Fibroblast of pulmonary artery (primary cell): Measurements from ENCODE around the gene NPHP1.
"Not testable (repeated sequence)": the region's sequence is repeated elsewhere in the genome, so short reads cannot be mapped to it uniquely, and the experiment has no call there.

Source experiments
- DNase-seq: peaks from one replicate; pipeline ENCODE4 v3.0.0-alpha.2; 2010; ENCODE audit warnings: low read depth
- H3K4me3 ChIP-seq: replicated peaks from 2 replicates; pipeline ENCODE4 v1.5.1; 2011; ENCODE audit warnings: low read depth, mild to moderate bottlenecking, control low read depth, low read length, moderate library complexity
- TF ChIP-seq, protein P1 (sequence below): IDR thresholded peaks from 2 replicates; pipeline ENCODE4 v1.5.1; 2011; ENCODE audit warnings: mild to moderate bottlenecking, control low read depth, low read length, inconsistent platforms; ENCODE audit errors: missing control alignments

NPHP1 gene

DNA sequence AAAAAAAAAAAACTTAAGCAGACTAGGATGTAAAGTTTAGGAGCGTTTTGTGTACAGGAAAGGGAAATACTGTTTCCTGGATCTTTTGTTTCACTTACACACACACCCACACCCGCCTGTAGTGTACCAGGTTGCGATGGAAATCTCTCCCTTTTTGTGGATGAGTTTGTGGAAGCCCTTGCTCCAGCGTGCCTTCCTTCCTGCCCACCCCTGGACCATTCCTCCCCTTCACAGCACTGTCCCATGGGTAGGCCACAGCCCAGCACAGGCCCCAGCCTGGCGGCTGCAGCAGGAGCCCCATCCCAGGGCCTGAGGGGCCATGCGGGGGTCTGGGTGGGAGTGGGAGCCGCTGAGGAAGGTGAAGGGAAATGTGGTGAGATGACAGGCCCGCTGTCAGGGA lies 104.3 kb downstream of the NPHP1 start:
- TF ChIP-seq, protein P1, sequence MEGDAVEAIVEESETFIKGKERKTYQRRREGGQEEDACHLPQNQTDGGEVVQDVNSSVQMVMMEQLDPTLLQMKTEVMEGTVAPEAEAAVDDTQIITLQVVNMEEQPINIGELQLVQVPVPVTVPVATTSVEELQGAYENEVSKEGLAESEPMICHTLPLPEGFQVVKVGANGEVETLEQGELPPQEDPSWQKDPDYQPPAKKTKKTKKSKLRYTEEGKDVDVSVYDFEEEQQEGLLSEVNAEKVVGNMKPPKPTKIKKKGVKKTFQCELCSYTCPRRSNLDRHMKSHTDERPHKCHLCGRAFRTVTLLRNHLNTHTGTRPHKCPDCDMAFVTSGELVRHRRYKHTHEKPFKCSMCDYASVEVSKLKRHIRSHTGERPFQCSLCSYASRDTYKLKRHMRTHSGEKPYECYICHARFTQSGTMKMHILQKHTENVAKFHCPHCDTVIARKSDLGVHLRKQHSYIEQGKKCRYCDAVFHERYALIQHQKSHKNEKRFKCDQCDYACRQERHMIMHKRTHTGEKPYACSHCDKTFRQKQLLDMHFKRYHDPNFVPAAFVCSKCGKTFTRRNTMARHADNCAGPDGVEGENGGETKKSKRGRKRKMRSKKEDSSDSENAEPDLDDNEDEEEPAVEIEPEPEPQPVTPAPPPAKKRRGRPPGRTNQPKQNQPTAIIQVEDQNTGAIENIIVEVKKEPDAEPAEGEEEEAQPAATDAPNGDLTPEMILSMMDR = no peak
- no peak for DNase-seq
- no peak overlapping the region for H3K4me3 ChIP-seq

DNA sequence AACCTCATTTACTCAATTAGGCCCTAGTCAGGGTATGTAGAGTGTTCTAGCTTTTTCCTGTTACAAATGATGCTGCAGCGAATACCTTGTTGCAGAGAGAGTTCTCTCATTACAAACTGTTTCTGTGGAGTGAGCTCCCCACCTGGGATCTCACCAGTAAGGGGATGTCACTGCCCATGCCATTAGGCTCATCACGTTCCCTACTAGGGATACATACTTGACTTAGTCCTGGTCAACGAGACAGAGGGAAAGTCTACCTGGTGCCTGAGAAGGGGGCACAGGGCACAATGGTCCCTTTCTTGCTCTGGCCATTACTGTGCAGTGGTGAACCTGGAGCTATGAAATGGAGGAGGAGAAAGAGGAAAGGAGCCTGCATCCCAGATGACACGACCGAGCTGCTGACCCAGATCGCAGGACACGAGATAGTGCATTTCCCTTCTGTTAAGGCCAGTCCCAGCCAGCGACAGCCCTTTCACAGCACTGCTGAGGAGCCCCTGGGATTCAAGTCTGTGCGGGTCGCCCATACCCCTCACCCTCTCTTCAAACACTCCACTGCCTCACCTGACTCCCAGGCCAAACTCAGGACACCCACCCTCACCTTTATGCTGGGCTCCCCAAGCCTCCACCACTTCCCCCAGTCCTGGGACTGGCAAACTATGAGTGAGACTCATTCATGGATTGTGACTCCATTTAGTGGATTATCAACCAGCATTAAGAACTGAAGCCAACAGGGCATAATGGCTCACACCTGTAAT lies 105.2 kb downstream of the NPHP1 start:
- H3K4me3 ChIP-seq = no peak overlapping the region
- TF ChIP-seq, protein P1 = no peak
- DNase-seq = no peak

- DNase-seq = no peak
- TF ChIP-seq, protein P1 = no peak
- no peak overlapping the region for H3K4me3 ChIP-seq
These were observed 105.8 kb downstream of the NPHP1 start for GRCh38 chr2:110099038-110099425.

DNA sequence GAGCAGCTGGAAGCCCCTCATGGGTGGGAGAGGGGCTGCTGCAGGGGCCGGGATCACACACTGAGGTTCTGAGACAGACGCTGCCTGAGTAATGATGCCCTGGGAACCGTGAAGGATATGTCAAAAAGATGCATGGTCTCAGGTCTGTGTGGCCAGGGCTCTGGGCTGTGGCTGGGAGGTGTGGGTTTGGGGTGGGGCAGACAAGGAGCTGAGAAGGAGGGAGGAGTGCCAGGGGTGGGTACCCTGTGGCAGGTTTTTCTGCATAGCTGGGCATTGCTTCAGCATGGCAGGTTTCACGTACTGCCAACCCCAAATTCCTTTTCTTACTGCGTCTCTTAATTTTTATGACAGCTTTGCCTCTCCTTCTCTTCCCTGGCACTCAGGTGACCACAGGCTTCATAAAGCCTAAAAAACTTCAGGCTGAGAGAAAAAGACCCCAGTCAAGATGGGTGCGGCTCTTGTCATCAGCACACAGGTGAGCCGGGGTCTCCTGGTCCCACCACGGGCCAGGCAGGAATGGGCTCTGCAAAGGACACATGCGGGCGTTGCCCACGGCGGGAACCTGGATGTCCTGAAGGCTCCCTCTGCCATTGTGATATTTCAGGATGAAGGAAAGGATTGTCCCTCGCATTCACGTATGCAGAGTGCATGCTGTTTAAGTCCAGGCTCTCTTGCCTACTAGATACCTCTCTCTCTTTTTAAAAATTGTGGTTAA lies 107.2 kb downstream of the NPHP1 start:
- no peak for DNase-seq
- no peak overlapping the region for H3K4me3 ChIP-seq
- TF ChIP-seq, protein P1 = no peak

- TF ChIP-seq, protein P1 = no peak
- no peak for DNase-seq
- no peak overlapping the region for H3K4me3 ChIP-seq
These were observed 108.7 kb downstream of the NPHP1 start for GRCh38 chr2:110095994-110096633.

DNA sequence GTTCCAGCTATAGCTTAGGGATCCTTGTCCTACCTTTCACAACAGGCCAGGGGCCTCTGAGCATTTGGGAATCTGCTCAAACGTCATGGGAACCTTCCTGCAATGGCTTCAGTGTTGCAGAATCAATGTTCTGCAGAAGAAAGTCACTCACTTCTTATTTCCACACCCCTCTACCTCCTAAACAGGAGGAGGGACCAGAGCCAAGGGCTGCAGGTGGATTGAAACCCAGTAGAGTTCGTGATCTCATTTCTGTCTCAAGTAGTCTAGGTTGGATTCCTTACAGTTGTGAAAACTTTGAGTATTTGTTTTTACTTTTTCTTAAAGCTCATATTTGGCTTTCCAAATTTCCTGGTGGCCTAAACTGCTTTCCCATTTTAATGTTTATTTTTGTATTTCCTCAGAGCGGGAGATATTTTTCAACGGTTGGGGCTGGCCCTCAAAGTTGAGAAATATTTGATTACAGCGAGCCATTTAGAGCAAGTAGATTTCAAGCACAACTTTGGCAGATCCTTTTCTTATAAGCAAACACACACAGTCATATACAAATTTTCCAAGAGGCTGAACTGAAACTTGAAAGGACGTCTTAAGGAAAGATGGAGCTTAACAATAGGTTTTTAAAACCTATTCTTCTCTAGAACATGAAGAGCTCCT lies 109.8 kb downstream of the NPHP1 start:
- not testable (repeated sequence) for DNase-seq, H3K4me3 ChIP-seq

DNA sequence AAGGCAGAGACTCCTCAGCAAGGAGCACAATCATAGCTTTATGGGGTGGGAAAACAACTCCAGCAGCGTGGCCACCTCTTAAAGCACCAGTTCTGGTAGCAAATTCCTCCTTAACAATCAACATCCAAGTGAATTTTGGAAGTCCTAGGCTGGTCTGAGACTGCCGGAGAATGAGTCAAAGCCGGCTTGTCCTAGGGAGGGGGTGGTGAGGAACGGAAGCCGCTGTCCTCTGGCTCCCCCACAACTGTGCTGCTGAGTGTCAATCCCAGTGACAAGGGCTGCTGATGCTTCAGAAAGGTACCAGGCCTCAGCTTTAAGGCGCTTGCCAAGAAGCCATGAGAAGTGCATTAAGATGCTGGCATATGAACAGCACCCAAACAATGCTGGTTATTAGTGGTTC lies 110.9 kb downstream of the NPHP1 start:
- not testable (repeated sequence) for DNase-seq, H3K4me3 ChIP-seq

DNA sequence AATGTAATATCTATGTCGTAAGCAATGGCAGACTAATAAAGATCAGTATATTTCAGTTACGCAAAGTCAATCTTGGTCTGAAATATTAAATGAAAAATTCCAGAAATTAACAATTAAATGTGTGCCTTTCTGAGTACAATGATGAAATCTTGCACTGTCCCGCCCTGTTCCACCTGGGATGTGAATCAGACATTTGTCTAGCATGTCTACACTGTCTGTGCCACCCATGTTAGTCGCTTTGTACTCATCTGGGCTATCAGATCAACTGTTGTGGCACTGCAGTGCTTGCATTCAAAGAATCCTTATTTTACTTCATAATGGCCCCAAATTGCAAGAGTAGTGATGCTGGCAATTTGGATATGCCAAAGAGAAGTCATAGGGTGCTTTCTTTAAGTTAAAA lies 114.6 kb downstream of the NPHP1 start:
- DNase-seq, H3K4me3 ChIP-seq: not testable (repeated sequence)

DNA sequence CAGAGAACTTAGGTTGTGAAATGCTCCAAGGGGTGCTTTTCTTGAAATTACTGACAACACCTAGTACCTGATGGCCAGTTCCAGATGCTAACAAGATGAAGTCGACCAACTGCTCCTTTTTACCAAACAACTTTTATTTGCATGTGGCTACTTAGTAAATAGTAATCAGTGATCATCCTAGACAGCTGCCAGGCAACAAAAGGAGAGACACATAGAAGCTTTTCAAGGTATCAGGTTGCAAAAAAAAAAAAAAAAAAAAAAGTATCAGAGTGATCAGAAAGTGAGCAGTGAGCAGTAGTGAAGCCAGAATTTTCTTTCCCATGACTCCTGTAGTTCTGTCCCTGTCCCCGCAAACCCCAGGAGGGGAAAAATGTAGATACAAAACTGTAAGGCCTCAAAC lies 121.1 kb downstream of the NPHP1 start:
- DNase-seq, H3K4me3 ChIP-seq: not testable (repeated sequence)

GRCh38 chr2:110083162-110083561 lies 121.7 kb downstream of the NPHP1 start:
- not testable (repeated sequence) for DNase-seq, H3K4me3 ChIP-seq

DNA sequence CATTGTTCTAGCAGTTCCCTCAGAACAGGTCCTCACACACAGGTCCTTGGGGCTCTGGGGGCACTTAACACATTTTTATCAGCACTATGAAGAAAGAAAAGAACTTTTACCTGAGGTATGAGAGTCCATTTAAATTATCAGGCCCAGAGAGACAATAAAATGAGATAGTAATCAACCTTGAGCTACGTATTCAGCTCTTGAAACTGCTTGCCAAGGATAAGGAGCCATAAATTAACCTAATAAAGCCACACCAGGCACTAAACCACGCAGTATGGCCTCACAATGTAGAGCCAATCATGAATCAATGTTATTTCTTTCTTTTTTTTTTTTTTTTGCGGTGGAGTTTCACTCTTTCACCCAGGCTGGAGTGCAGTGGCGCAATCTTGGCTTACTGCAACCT lies 126.7 kb downstream of the NPHP1 start:
- H3K4me3 ChIP-seq, DNase-seq: not testable (repeated sequence)

DNA sequence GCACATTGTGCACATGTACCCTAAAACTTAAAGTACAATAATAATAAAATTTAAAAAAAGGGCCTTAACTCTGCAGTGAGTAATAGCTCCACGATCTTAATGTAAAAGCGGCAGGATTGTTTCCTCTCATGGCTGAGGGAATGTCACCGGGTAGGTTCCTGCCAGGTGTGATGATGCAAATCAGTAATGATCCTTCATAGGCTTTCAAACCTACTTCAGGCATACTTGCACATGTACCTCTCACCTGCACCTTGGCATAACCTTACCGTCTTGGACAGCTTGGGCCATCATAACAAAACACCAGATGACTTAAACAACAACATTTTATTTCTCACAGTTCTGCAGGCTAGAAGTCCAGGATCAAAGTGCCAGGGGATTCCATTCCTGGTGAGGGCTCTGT lies 128.9 kb downstream of the NPHP1 start:
- H3K4me3 ChIP-seq, DNase-seq: not testable (repeated sequence)
